ENCODE data around the gene TJP1. TPM values are rescaled to one million over a fixed set of nuclear protein-coding genes. Genes with fewer than 3 reads are reported as not detected.
"Not testable (repeated sequence)": the region's sequence is repeated elsewhere in the genome, so short reads cannot be mapped to it uniquely, and the experiment has no call there.

TJP1 gene
- polyA plus RNA-seq, 1 donor (not counting 4 experiments of a cell fraction or from before 2014, with no cell fraction given), result 54.7 TPM

- TF ChIP-seq CTCF (optimal IDR thresholded peaks at IDR 0.05 in 1 of 3, IDR thresholded peaks at IDR 0.05 in 1 of 3, conservative IDR thresholded peaks at IDR 0.05 in 1 of 3; ENCODE audit: extremely low read depth in 1 of 3, insufficient read depth in 2 of 3, low read length in 3 of 3), result no peak
- no peak for TF ChIP-seq EZH2 (IDR thresholded peaks at IDR 0.05; ENCODE audit: low read length)
- Histone ChIP-seq H3K4me3 (ENCODE audit: control insufficient read depth in 2 of 3, extremely low read depth in 1 of 3, insufficient read depth in 2 of 3, low read depth in 1 of 3, low read length in 3 of 3) (no peak overlapping the region), H3K9me1 (ENCODE audit: control insufficient read depth, extremely low read depth, insufficient read depth, low read length) (no peaks in the 10 kb centered on the region), H3K36me3 (ENCODE audit: control insufficient read depth in 2 of 2, extremely low read depth in 1 of 2, insufficient read depth in 2 of 2, low read length in 2 of 2) (peaks cover 0 to 9% of the 10 kb centered on the region in 2 experiments), H3K9ac (ENCODE audit: control insufficient read depth, extremely low read depth, insufficient read depth, low read length) (no peak overlapping the region), H3K9me3 (ENCODE audit: control insufficient read depth, low read depth, low read length) (no peaks in the 10 kb centered on the region), H2AFZ (ENCODE audit: control insufficient read depth, low read length) (no peak overlapping the region), H3K27me3 (ENCODE audit: control insufficient read depth, extremely low read depth, insufficient read depth, low read length) (no peaks in the 10 kb centered on the region), H3K4me2 (ENCODE audit: control insufficient read depth, extremely low read depth, insufficient read depth, low read depth, low read length) (no peak overlapping the region), H3K27ac (ENCODE audit: control insufficient read depth, insufficient read depth, low read length) (no peak overlapping the region), H3K79me2 (ENCODE audit: control insufficient read depth, insufficient read depth, low read length) (peaks cover 64% of the 10 kb centered on the region), H4K20me1 (ENCODE audit: control insufficient read depth, extremely low read depth, insufficient read depth, low read length) (no peaks in the 10 kb centered on the region), H3K4me1 (ENCODE audit: control insufficient read depth, extremely low read depth, insufficient read depth, low read length) (peaks cover 17% of the 10 kb centered on the region)
- DNase-seq (ENCODE audit: low read depth, low spot score) (no peak), FAIRE-seq (no peak)
- dilution Hi-C loops (cut with MboI; ENCODE audit: extremely low pct_ligation_motif_present, low sequenced_read_pairs), result no loop called here
Measured at GRCh38 chr15:29785136-29785535, 37.1 kb downstream of the TJP1 start.

- peaks cover 11% of the 10 kb centered on the region for H3K4me1 ChIP-seq (ENCODE audit: control insufficient read depth, extremely low read depth, insufficient read depth, low read length)
- no peak overlapping the region for H3K9ac ChIP-seq (ENCODE audit: control insufficient read depth, extremely low read depth, insufficient read depth, low read length)
- no peaks in the 10 kb centered on the region for H4K20me1 ChIP-seq (ENCODE audit: control insufficient read depth, extremely low read depth, insufficient read depth, low read length)
- H3K27me3 ChIP-seq (ENCODE audit: control insufficient read depth, extremely low read depth, insufficient read depth, low read length), result no peaks in the 10 kb centered on the region
- TF ChIP-seq EZH2 (IDR thresholded peaks at IDR 0.05; ENCODE audit: low read length), result no peak
- no peak for TF ChIP-seq CTCF (optimal IDR thresholded peaks at IDR 0.05 in 1 of 3, IDR thresholded peaks at IDR 0.05 in 1 of 3, conservative IDR thresholded peaks at IDR 0.05 in 1 of 3; ENCODE audit: extremely low read depth in 1 of 3, insufficient read depth in 2 of 3, low read length in 3 of 3)
- dilution Hi-C loops (cut with MboI; ENCODE audit: extremely low pct_ligation_motif_present, low sequenced_read_pairs), result no loop called here
- H2AFZ ChIP-seq (ENCODE audit: control insufficient read depth, low read length), result no peak overlapping the region
- H3K36me3 ChIP-seq (ENCODE audit: control insufficient read depth in 2 of 2, extremely low read depth in 1 of 2, insufficient read depth in 2 of 2, low read length in 2 of 2), result peaks cover 0 to 9% of the 10 kb centered on the region in 2 experiments
- no peaks in the 10 kb centered on the region for H3K9me3 ChIP-seq (ENCODE audit: control insufficient read depth, low read depth, low read length)
- H3K79me2 ChIP-seq (ENCODE audit: control insufficient read depth, insufficient read depth, low read length), result peaks cover 65% of the 10 kb centered on the region
- H3K4me2 ChIP-seq (ENCODE audit: control insufficient read depth, extremely low read depth, insufficient read depth, low read depth, low read length), result no peak overlapping the region
- no peak for DNase-seq (ENCODE audit: low read depth, low spot score)
- H3K4me3 ChIP-seq (ENCODE audit: control insufficient read depth in 2 of 3, extremely low read depth in 1 of 3, insufficient read depth in 2 of 3, low read depth in 1 of 3, low read length in 3 of 3), result no peak overlapping the region
- H3K27ac ChIP-seq (ENCODE audit: control insufficient read depth, insufficient read depth, low read length), result no peak overlapping the region
- no peak for FAIRE-seq
- H3K9me1 ChIP-seq (ENCODE audit: control insufficient read depth, extremely low read depth, insufficient read depth, low read length), result no peaks in the 10 kb centered on the region
Measured at GRCh38 chr15:29784413-29784812, 37.9 kb downstream of the TJP1 start.

GRCh38 chr15:29782816-29783215, 39.5 kb downstream of the TJP1 start:
- DNase-seq (ENCODE audit: low read depth, low spot score); H3K9me3 ChIP-seq (ENCODE audit: control insufficient read depth, low read depth, low read length); H4K20me1 ChIP-seq (ENCODE audit: control insufficient read depth, extremely low read depth, insufficient read depth, low read length); H2AFZ ChIP-seq (ENCODE audit: control insufficient read depth, low read length); H3K36me3 ChIP-seq (ENCODE audit: control insufficient read depth in 2 of 2, extremely low read depth in 1 of 2, insufficient read depth in 2 of 2, low read length in 2 of 2); H3K9me1 ChIP-seq (ENCODE audit: control insufficient read depth, extremely low read depth, insufficient read depth, low read length); H3K4me3 ChIP-seq (ENCODE audit: control insufficient read depth in 2 of 3, extremely low read depth in 1 of 3, insufficient read depth in 2 of 3, low read depth in 1 of 3, low read length in 3 of 3); H3K4me1 ChIP-seq (ENCODE audit: control insufficient read depth, extremely low read depth, insufficient read depth, low read length); H3K9ac ChIP-seq (ENCODE audit: control insufficient read depth, extremely low read depth, insufficient read depth, low read length); FAIRE-seq; H3K27me3 ChIP-seq (ENCODE audit: control insufficient read depth, extremely low read depth, insufficient read depth, low read length); dilution Hi-C loops (cut with MboI; ENCODE audit: extremely low pct_ligation_motif_present, low sequenced_read_pairs); H3K4me2 ChIP-seq (ENCODE audit: control insufficient read depth, extremely low read depth, insufficient read depth, low read depth, low read length); H3K27ac ChIP-seq (ENCODE audit: control insufficient read depth, insufficient read depth, low read length): not testable (repeated sequence)
- peaks cover 80% of the 10 kb centered on the region for H3K79me2 ChIP-seq (ENCODE audit: control insufficient read depth, insufficient read depth, low read length)
